Body of pancreas (tissue), 4 donors: ENCODE data around the gene ASXL1. TPM values are rescaled to one million over a fixed set of nuclear protein-coding genes. Genes with fewer than 3 reads are reported as not detected.
A peak's percentile ranks its signal among the peaks of the same experiment; 100 is the strongest.
"Not testable (repeated sequence)": the region's sequence is repeated elsewhere in the genome, so short reads cannot be mapped to it uniquely, and the experiment has no call there.

Experiments used
- ATAC-seq: fragments of 150-250 bp; one replicate; pipeline ENCODE4 v1.9.1; 2016
- DNase-seq, 4 donors: peaks; one replicate each; pipeline ENCODE4 v3.0.0-alpha.2; 2019
- H3K27ac ChIP-seq, 4 donors: fragments of 200-600 bp; sonication (generic); 1 replicate in 3 of 4; 2 replicates in 1 of 4; pipeline versions ENCODE4 v1.5.1 to v1.6.1; 2016 to 2019; ENCODE audit warnings: mild to moderate bottlenecking in 1 of 4, mixed read lengths in 1 of 4, moderate library complexity in 1 of 4
- H3K27me3 ChIP-seq, 2 donors: fragments of 200-600 bp; sonication (generic); one replicate each; pipeline ENCODE4 v1.6.0; 2016; ENCODE audit warnings: mild to moderate bottlenecking in 1 of 2
- H3K36me3 ChIP-seq, 2 donors: fragments of 200-600 bp; sonication (generic); replicated peaks in 1 of 2; 2 replicates each; pipeline ENCODE4 v1.5.1; 2016; ENCODE audit warnings: low read depth in 2 of 2; ENCODE audit not compliant: insufficient read depth in 1 of 2
- H3K4me1 ChIP-seq: fragments of 200-600 bp; sonication (generic); one replicate; pipeline ENCODE4 v1.6.0; 2016
- H3K4me3 ChIP-seq, 2 donors: fragments of 200-600 bp; sonication (generic); 1 replicate in 1 of 2; 2 replicates in 1 of 2; pipeline ENCODE4 v1.5.1; 2016 to 2019
- H3K9me3 ChIP-seq, 3 donors: fragments of 200-600 bp; sonication (generic); 1 replicate in 2 of 3; 2 replicates in 1 of 3; pipeline ENCODE4 v1.5.1; 2016
- POLR2A ChIP-seq, 3 donors: fragments of 450-650 bp; IDR thresholded peaks; one replicate each; pipeline ENCODE4 v1.6.1; 2016; ENCODE audit warnings: antibody characterized with exemption in 3 of 3, mild to moderate bottlenecking in 2 of 3
- WGBS, 2 donors: methylation state at CpG; one replicate each; pipeline ENCODE4 v1.1.5; 2017; 5-methylcytosine and 5-hydroxymethylcytosine counted together
- intact Hi-C: fragments of 100-400 bp; cut with DNase I; formaldehyde crosslinking; loops from one replicate; pipeline ENCODE4 v1.15.1; 2023
- total RNA-seq, 2 donors: library from RNA; depleted of rRNA; stranded (reverse); fragments of >200 nt; gene quantifications; one replicate each; pipeline ENCODE4 v1.1.0, GENCODE V29; 2016
- TF ChIP-seq, protein P1 (sequence below), 7 experiments: fragments of 450-650 bp in 4 of 7; fragments of 200-600 bp in 3 of 7; sonication (generic) in 3 of 7; IDR thresholded peaks; one replicate each; pipeline ENCODE4 v1.5.1; 2016 to 2019; ENCODE audit warnings: antibody characterized with exemption in 7 of 7

The ASXL1 gene
- total RNA-seq, 2 donors from 2014 or later, result 57.9 to 102 TPM

DNA sequence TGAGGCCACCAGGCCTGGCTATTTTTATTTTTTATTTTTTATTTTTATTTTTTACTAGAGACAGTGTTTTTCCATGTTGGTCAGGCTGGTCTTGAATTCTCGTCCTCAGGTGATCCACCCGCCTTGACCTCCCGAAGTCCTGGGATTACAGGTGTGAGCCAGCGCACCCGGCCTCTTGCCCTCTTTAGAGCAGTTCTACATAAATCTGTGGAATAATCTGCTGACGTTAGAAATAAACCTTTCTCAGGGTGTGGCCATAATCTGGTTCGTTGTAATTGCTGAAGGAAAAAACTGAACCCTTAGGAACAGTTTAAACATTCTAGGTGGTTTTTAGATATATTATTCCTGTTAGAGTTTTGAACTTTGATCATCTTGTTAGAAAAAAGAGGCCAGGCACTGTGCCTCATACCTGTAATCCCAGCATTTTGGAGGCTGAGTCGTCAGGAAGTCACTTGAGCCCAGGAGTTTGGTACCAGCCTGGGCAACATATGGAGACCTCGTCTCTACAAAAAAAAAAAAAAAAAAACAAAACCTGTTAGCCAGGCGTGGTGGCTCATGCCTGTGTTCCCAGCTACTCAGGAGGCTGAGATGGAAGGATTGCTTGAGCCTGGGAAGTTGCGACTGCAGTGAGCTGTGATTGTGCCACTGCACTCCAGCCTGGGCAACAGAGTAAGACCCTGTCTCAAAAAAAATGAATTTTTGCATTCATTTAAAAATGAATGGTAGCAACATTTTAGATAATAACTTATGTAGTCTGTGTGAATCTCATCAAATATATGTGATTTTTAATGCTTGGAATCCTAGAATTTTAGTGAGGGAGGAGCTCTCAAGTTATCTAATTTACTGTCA, 24.2 kb downstream of the ASXL1 start:
- H3K4me1 ChIP-seq, result peaks cover 14% of the 10 kb centered on the region
- H3K4me3 ChIP-seq, result no peak overlapping the region
- H3K36me3 ChIP-seq, result no peaks in the 10 kb centered on the region
- H3K27me3 ChIP-seq, result no peaks in the 10 kb centered on the region
- H3K27ac ChIP-seq, result no peak overlapping the region
- ATAC-seq (no peak), DNase-seq (no peak)
- no peak for TF ChIP-seq POLR2A (IDR thresholded peaks at IDR 0.05)
- TF ChIP-seq, protein P1, sequence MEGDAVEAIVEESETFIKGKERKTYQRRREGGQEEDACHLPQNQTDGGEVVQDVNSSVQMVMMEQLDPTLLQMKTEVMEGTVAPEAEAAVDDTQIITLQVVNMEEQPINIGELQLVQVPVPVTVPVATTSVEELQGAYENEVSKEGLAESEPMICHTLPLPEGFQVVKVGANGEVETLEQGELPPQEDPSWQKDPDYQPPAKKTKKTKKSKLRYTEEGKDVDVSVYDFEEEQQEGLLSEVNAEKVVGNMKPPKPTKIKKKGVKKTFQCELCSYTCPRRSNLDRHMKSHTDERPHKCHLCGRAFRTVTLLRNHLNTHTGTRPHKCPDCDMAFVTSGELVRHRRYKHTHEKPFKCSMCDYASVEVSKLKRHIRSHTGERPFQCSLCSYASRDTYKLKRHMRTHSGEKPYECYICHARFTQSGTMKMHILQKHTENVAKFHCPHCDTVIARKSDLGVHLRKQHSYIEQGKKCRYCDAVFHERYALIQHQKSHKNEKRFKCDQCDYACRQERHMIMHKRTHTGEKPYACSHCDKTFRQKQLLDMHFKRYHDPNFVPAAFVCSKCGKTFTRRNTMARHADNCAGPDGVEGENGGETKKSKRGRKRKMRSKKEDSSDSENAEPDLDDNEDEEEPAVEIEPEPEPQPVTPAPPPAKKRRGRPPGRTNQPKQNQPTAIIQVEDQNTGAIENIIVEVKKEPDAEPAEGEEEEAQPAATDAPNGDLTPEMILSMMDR (IDR thresholded peaks at IDR 0.05), result no peak
- no peaks in the 10 kb centered on the region for H3K9me3 ChIP-seq
- intact Hi-C loops, result no loop called here
- 78 to 83% methylated on average over 11 of the region's 11 CpGs for WGBS, 2 donors

DNA sequence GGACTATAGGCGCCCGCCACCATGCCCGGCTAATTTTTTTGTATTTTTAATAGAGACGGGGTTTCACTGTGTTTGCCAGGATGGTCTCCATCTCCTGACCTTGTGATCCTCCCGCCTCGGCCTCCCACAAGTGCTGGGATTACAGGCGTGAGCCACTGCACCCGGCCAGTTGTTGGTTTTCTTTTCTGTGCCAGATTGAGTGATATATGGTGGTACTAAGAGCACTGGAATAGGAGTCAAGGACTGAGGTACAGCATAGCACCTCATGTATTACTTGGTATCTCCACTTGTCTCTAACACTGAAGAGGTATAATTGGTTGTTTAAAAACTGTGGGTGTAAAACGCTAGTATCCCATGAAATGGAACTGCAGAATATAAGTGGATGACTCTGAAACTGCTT, 25.3 kb downstream of the ASXL1 start:
- 93 to 95% methylated on average over 9 of the region's 9 CpGs for WGBS, 2 donors
- H3K4me1 ChIP-seq, result peaks cover 14% of the 10 kb centered on the region
- DNase-seq, H3K36me3 ChIP-seq, H3K27ac ChIP-seq, H3K27me3 ChIP-seq, intact Hi-C loops, H3K9me3 ChIP-seq, ATAC-seq, H3K4me3 ChIP-seq: not testable (repeated sequence)

DNA sequence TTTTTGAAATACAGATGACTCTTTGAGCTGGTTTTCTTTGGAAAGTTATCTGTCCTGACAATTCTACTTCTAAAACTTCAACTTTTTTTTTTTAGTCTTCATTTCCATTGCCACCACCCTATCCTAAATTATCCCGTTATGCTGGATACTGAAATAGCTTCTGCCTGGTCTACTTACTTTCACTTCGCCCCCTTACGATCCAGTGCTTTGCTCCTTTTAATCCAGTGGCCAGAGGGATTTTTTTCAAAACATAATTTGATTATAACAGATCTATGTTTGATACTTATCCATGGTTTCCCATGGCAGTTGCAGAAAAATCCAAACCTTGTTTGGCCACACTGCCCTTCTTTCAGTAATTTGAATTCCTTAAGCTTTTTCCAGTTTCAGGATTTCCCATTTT, 27.4 kb downstream of the ASXL1 start:
- 83% methylated on average over 3 of the region's 3 CpGs for WGBS, 2 donors
- peak overlapping the region in 1 of 4 donors; percentile 32 for H3K27ac ChIP-seq
- DNase-seq, result no peak

DNA sequence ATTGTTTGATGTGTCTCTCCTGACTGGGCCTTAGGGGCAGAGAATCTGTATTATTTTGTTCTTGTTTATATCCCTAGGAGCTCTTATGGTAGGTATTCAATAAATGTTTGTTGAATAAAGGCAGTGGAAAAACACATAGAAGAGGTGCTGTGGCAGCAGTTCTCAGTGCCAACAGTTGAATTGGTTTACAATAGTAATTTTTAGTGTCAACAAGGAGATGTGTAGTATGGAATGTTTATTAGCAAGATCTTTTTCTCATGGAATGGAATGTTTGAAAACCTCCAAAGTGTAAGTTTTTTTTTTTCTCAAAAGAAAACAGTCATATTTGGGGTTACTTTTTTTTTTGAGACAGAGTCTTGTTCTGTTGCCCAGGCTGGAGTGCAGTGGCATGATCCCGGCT, 28.0 kb downstream of the ASXL1 start:
- Histone ChIP-seq H3K27ac (peak overlapping the region in 1 of 4 donors; percentile 32), H3K4me3 (no peak overlapping the region), H3K9me3 (no peaks in the 10 kb centered on the region), H3K4me1 (peaks cover 20% of the 10 kb centered on the region), H3K36me3 (no peaks in the 10 kb centered on the region), H3K27me3 (no peaks in the 10 kb centered on the region)
- no peak for ATAC-seq
- TF ChIP-seq POLR2A (IDR thresholded peaks at IDR 0.05), result no peak
- TF ChIP-seq, protein P1 (IDR thresholded peaks at IDR 0.05), result no peak
- intact Hi-C loops, result no loop called here
- WGBS, 2 donors, result 58 to 67% methylated on average over 1 of the region's 1 CpG
- no peak for DNase-seq

More for the DNA sequence above, 27.4 kb downstream of the ASXL1 start:
- Histone ChIP-seq H3K36me3 (no peaks in the 10 kb centered on the region), H3K4me3 (no peak overlapping the region), H3K9me3 (no peaks in the 10 kb centered on the region), H3K27me3 (no peaks in the 10 kb centered on the region), H3K4me1 (peaks cover 14% of the 10 kb centered on the region)
- TF ChIP-seq, protein P1 (IDR thresholded peaks at IDR 0.05), result no peak
- no peak for TF ChIP-seq POLR2A (IDR thresholded peaks at IDR 0.05)
- intact Hi-C loops, result no loop called here
- ATAC-seq, result no peak

DNA sequence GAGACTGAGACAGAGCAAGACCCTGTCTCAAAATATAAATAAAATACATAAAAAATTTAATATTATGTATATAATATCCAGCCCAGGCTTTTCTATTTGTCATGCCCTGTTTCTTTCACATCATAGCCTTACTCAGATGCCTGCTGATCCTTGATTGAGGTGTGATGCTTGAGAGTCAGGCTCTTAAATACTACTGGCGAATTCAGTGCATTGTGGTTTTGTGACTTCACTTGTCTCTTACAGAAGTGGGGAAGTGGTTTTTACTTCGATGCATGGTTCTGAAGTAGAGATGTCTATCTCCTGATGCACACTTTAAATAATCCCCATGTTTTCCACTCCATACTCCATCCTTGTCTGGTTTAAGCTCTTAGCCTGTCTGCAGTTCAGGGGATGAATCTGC, 29.1 kb downstream of the ASXL1 start:
- no peak for DNase-seq

More for the DNA sequence above, 29.1 kb downstream of the ASXL1 start:
- no peak overlapping the region for H3K27ac ChIP-seq
- H3K36me3 ChIP-seq, result no peaks in the 10 kb centered on the region
- H3K27me3 ChIP-seq, result no peaks in the 10 kb centered on the region
- no peak for TF ChIP-seq POLR2A (IDR thresholded peaks at IDR 0.05)
- TF ChIP-seq, protein P1 (IDR thresholded peaks at IDR 0.05), result no peak
- peaks cover 24% of the 10 kb centered on the region for H3K4me1 ChIP-seq
- ATAC-seq, result no peak
- intact Hi-C loops, result no loop called here
- WGBS, 2 donors, result 64 to 85% methylated on average over 2 of the region's 2 CpGs
- no peaks in the 10 kb centered on the region for H3K9me3 ChIP-seq
- no peak overlapping the region for H3K4me3 ChIP-seq
